Neuronal stem cell (in vitro differentiated cells): ENCODE measurements around the gene ZNF207.
"Not testable (repeated sequence)": the region's sequence is repeated elsewhere in the genome, so short reads cannot be mapped to it uniquely, and the experiment has no call there.

ENCODE experiments used
- DNase-seq: peaks from one replicate; pipeline ENCODE4 v3.0.0-alpha.2; 2013; ENCODE audit warnings: low spot score
- H2AFZ ChIP-seq: one replicate; pipeline ENCODE4 v1.6.1; 2013; ENCODE audit warnings: mild to moderate bottlenecking, low read length, inconsistent platforms
- H2AK5ac ChIP-seq: 2 replicates; pipeline ENCODE4 v1.6.1; 2013; ENCODE audit warnings: low read depth, mild to moderate bottlenecking, inconsistent platforms, low read length, moderate library complexity, mixed read lengths
- H2BK120ac ChIP-seq: 2 replicates; pipeline ENCODE4 v1.6.1; 2013; ENCODE audit warnings: low read depth, mild to moderate bottlenecking, inconsistent platforms, low read length, moderate library complexity, mixed read lengths
- H2BK12ac ChIP-seq: one replicate; pipeline ENCODE4 v1.6.1; 2013; ENCODE audit warnings: low read length, inconsistent platforms
- H2BK15ac ChIP-seq: 2 replicates; pipeline ENCODE4 v1.6.1; 2013; ENCODE audit warnings: mild to moderate bottlenecking, low read length, inconsistent platforms, mixed read lengths
- H2BK5ac ChIP-seq: one replicate; pipeline ENCODE4 v1.6.1; 2013; ENCODE audit warnings: inconsistent platforms, mild to moderate bottlenecking, low read length, moderate library complexity
- H3K14ac ChIP-seq: one replicate; pipeline ENCODE4 v1.6.1; 2013; ENCODE audit warnings: low read length, inconsistent platforms
- H3K18ac ChIP-seq: 2 replicates; pipeline ENCODE4 v1.6.1; 2013; ENCODE audit warnings: low read length, inconsistent platforms
- H3K23ac ChIP-seq: 2 replicates; pipeline ENCODE4 v1.6.1; 2013; ENCODE audit warnings: low read depth, mild to moderate bottlenecking, mixed read lengths, low read length, inconsistent platforms; ENCODE audit not compliant: poor library complexity
- H3K27ac ChIP-seq: replicated peaks from 3 replicates; pipeline ENCODE4 v1.5.1; 2013; ENCODE audit warnings: low read length, inconsistent platforms
- H3K27me3 ChIP-seq, 3 experiments: 2 replicates each; pipeline ENCODE4 v1.6.1; 2013; ENCODE audit warnings: low read length in 3 of 3, mild to moderate bottlenecking in 2 of 3, inconsistent platforms in 1 of 3, low read depth in 1 of 3, mixed read lengths in 1 of 3, moderate library complexity in 1 of 3; ENCODE audit not compliant: control insufficient read depth in 3 of 3, insufficient read depth in 3 of 3
- H3K36me3 ChIP-seq, 2 donors: replicated peaks in 1 of 2; 2 replicates each; pipeline ENCODE4 v1.6.1; 2013; ENCODE audit warnings: low read length in 2 of 2; ENCODE audit not compliant: control insufficient read depth in 2 of 2, insufficient read depth in 2 of 2
- H3K4ac ChIP-seq: 2 replicates; pipeline ENCODE4 v1.6.1; 2013; ENCODE audit warnings: inconsistent platforms, mild to moderate bottlenecking, low read length, moderate library complexity
- H3K4me1 ChIP-seq, 2 donors: 1 replicate in 1 of 2; 2 replicates in 1 of 2; pipeline ENCODE4 v1.6.1; 2013; ENCODE audit warnings: low read length in 2 of 2, low read depth in 1 of 2; ENCODE audit not compliant: control insufficient read depth in 2 of 2, insufficient read depth in 1 of 2
- H3K4me2 ChIP-seq: one replicate; pipeline ENCODE4 v1.6.1; 2013; ENCODE audit warnings: mild to moderate bottlenecking, low read length, inconsistent platforms; ENCODE audit not compliant: insufficient read depth, poor library complexity, severe bottlenecking
- H3K4me3 ChIP-seq, 2 donors: 2 replicates each; pipeline ENCODE4 v1.5.1; 2013; ENCODE audit warnings: low read length in 2 of 2, mild to moderate bottlenecking in 2 of 2, inconsistent platforms in 1 of 2, moderate library complexity in 1 of 2
- H3K79me1 ChIP-seq: one replicate; pipeline ENCODE4 v1.6.1; 2013; ENCODE audit warnings: low read depth, mild to moderate bottlenecking, inconsistent platforms, low read length, moderate library complexity
- H3K9ac ChIP-seq: one replicate; pipeline ENCODE4 v1.6.1; 2013; ENCODE audit warnings: mild to moderate bottlenecking, low read depth, low read length, inconsistent platforms; ENCODE audit not compliant: poor library complexity
- H3K9me3 ChIP-seq, 2 donors: replicated peaks in 1 of 2; 2 replicates each; pipeline versions ENCODE3 to v1.6.1; 2013; ENCODE audit warnings: low read length in 2 of 2, mild to moderate bottlenecking in 2 of 2, inconsistent platforms in 1 of 2, low read depth in 1 of 2, mixed read lengths in 1 of 2, moderate library complexity in 1 of 2; ENCODE audit not compliant: control insufficient read depth in 2 of 2, insufficient read depth in 1 of 2
- H4K8ac ChIP-seq: one replicate; pipeline ENCODE4 v1.6.1; 2013; ENCODE audit warnings: low read depth, mild to moderate bottlenecking, inconsistent platforms, low read length, moderate library complexity
- H4K91ac ChIP-seq: one replicate; pipeline ENCODE4 v1.6.1; 2013; ENCODE audit warnings: low read length, low read depth, mild to moderate bottlenecking, inconsistent platforms; ENCODE audit not compliant: poor library complexity
- WGBS, 2 donors: extraction: QIAGEN DNeasy Blood & Tissue Kit; methylation state at CpG; one replicate each; pipeline ENCODE4 v1.1.7; 2013; ENCODE audit warnings: missing lambda C conversion rate in 2 of 2, mixed read lengths in 1 of 2; ENCODE audit not compliant: insufficient read length in 2 of 2, insufficient replicate concordance in 1 of 2; ENCODE audit errors: extremely low coverage in 2 of 2; 5-methylcytosine and 5-hydroxymethylcytosine counted together

ZNF207 gene

GRCh38 chr17:32398946-32399345 lies 49.0 kb downstream of the ZNF207 start:
- Histone ChIP-seq H3K4me2 (no peak overlapping the region), H3K4me3 (no peak overlapping the region), H2BK12ac (no peak overlapping the region), H4K91ac (no peak overlapping the region), H3K4me1 (no peaks in the 10 kb centered on the region), H3K23ac (no peak overlapping the region), H3K27me3 (no peaks in the 10 kb centered on the region), H3K36me3 (no peaks in the 10 kb centered on the region), H2BK5ac (no peak overlapping the region), H3K27ac (no peak overlapping the region), H3K79me1 (no peaks in the 10 kb centered on the region), H3K4ac (no peak overlapping the region), H2AFZ (no peak overlapping the region), H3K14ac (no peak overlapping the region), H4K8ac (no peak overlapping the region), H2AK5ac (no peak overlapping the region), H3K9me3 (peaks cover 0 to 4% of the 10 kb centered on the region in 2 donors), H2BK15ac (no peak overlapping the region), H3K9ac (no peak overlapping the region), H2BK120ac (no peak overlapping the region), H3K18ac (no peak overlapping the region)
- no peak for DNase-seq

DNA sequence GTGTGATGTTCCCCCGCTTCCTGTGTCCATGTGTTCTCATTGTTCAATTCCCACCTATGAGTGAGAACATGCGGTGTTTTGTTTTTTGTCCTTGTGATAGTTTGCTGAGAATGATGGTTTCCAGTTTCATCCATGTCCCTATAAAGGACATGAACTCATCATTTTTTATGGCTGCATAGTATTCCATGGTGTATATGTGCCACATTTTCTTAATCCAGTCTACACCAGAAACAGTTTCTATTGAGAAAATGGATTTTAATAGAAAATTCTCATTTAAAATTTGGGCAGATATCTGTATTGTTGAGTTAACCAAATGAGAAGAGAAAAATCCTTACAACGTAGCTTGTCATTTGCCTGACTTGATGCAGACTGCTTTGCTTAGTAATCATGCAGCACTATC lies 60.1 kb downstream of the ZNF207 start:
- not testable (repeated sequence) for H3K9ac ChIP-seq, H2BK5ac ChIP-seq, H3K27me3 ChIP-seq, H3K27ac ChIP-seq, H2BK12ac ChIP-seq, H3K14ac ChIP-seq, H4K8ac ChIP-seq, H3K79me1 ChIP-seq, H3K23ac ChIP-seq, H2BK120ac ChIP-seq, H2BK15ac ChIP-seq, H3K4me2 ChIP-seq, H3K4me1 ChIP-seq, H3K36me3 ChIP-seq, DNase-seq, H3K9me3 ChIP-seq, H3K4ac ChIP-seq, H2AFZ ChIP-seq, H3K18ac ChIP-seq, H4K91ac ChIP-seq, H2AK5ac ChIP-seq, H3K4me3 ChIP-seq
- no CpG with 5 or more reads among the region's 3 CpGs for WGBS, 2 donors

DNA sequence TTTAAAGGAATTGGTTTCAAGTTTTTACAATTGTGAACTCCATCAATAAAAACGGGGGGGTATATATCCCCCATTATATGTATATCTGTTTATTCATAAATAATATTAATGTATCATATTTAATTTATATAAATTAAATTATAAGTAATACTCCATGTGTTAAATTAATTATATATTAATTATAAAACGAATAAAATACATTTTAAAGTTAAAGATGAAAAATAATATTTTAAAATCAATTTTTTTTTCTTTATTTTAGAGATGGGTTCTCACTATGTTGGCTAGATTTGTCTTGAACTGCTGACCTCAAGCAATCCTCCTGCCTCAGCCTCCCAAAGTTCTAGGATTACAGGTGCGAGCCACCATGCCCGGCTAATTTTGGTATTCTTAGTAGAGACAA lies 76.9 kb downstream of the ZNF207 start:
- no peak overlapping the region for H3K14ac ChIP-seq
- no peak overlapping the region for H3K9ac ChIP-seq
- no peak overlapping the region for H3K27ac ChIP-seq
- H3K23ac ChIP-seq, result no peak overlapping the region
- no peak overlapping the region for H2BK5ac ChIP-seq
- no peak overlapping the region for H2BK12ac ChIP-seq
- H3K4me2 ChIP-seq, result no peak overlapping the region
- H2BK15ac ChIP-seq, result no peak overlapping the region
- no peaks in the 10 kb centered on the region for H3K27me3 ChIP-seq
- no peak overlapping the region for H3K18ac ChIP-seq
- no peak overlapping the region for H4K8ac ChIP-seq
- WGBS, 2 donors, result no CpG with 5 or more reads among the region's 4 CpGs
- no peak overlapping the region for H4K91ac ChIP-seq
- H2BK120ac ChIP-seq, result no peak overlapping the region
- peaks cover 7 to 11% of the 10 kb centered on the region in 2 donors for H3K9me3 ChIP-seq
- no peaks in the 10 kb centered on the region for H3K36me3 ChIP-seq
- H3K79me1 ChIP-seq, result no peaks in the 10 kb centered on the region
- DNase-seq, result no peak
- no peak overlapping the region for H2AFZ ChIP-seq
- H3K4me3 ChIP-seq, result no peak overlapping the region
- no peak overlapping the region for H2AK5ac ChIP-seq
- no peak overlapping the region for H3K4ac ChIP-seq
- no peaks in the 10 kb centered on the region for H3K4me1 ChIP-seq

- H3K23ac ChIP-seq, result no peak overlapping the region
- H2BK15ac ChIP-seq, result no peak overlapping the region
- no peaks in the 10 kb centered on the region for H3K4me1 ChIP-seq
- H3K36me3 ChIP-seq, result no peaks in the 10 kb centered on the region
- no peak overlapping the region for H2BK5ac ChIP-seq
- H3K27ac ChIP-seq, result no peak overlapping the region
- H2AK5ac ChIP-seq, result no peak overlapping the region
- WGBS, 2 donors, result no CpG with 5 or more reads among the region's 2 CpGs
- H3K4me2 ChIP-seq, result no peak overlapping the region
- no peaks in the 10 kb centered on the region for H3K79me1 ChIP-seq
- H2AFZ ChIP-seq, result no peak overlapping the region
- H3K27me3 ChIP-seq, result no peaks in the 10 kb centered on the region
- no peak overlapping the region for H2BK12ac ChIP-seq
- H3K9ac ChIP-seq, result no peak overlapping the region
- H3K18ac ChIP-seq, result no peak overlapping the region
- no peak overlapping the region for H3K4me3 ChIP-seq
- no peak overlapping the region for H4K91ac ChIP-seq
- no peak overlapping the region for H3K14ac ChIP-seq
- DNase-seq, result no peak
- no peak overlapping the region for H2BK120ac ChIP-seq
- H3K4ac ChIP-seq, result no peak overlapping the region
- peaks cover 7 to 11% of the 10 kb centered on the region in 2 donors for H3K9me3 ChIP-seq
- H4K8ac ChIP-seq, result no peak overlapping the region
These were observed 79.6 kb downstream of the ZNF207 start for GRCh38 chr17:32429598-32429997.
